Measurements from ENCODE around the gene GH2. TPM values are rescaled to one million over a fixed set of nuclear protein-coding genes. Genes with fewer than 3 reads are reported as not detected.
A peak's percentile ranks its signal among the peaks of the same experiment; 100 is the strongest.
"Not testable (repeated sequence)": the region's sequence is repeated elsewhere in the genome, so short reads cannot be mapped to it uniquely, and the experiment has no call there.

GH2 gene
- total RNA-seq, 2 donors from 2014 or later, result not detected

GRCh38 chr17:63919311-63919723 lies 37.6 kb upstream of the GH2 start:
- H3K27ac ChIP-seq, result no peak overlapping the region
- H3K4me1 ChIP-seq (ENCODE audit: control insufficient read depth in 1 of 2, low read depth in 2 of 2), result no peaks in the 10 kb centered on the region
- no peak for DNase-seq (ENCODE audit: low spot score)
- TF ChIP-seq, protein P1, sequence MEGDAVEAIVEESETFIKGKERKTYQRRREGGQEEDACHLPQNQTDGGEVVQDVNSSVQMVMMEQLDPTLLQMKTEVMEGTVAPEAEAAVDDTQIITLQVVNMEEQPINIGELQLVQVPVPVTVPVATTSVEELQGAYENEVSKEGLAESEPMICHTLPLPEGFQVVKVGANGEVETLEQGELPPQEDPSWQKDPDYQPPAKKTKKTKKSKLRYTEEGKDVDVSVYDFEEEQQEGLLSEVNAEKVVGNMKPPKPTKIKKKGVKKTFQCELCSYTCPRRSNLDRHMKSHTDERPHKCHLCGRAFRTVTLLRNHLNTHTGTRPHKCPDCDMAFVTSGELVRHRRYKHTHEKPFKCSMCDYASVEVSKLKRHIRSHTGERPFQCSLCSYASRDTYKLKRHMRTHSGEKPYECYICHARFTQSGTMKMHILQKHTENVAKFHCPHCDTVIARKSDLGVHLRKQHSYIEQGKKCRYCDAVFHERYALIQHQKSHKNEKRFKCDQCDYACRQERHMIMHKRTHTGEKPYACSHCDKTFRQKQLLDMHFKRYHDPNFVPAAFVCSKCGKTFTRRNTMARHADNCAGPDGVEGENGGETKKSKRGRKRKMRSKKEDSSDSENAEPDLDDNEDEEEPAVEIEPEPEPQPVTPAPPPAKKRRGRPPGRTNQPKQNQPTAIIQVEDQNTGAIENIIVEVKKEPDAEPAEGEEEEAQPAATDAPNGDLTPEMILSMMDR (IDR thresholded peaks at IDR 0.05), result peak; percentile 93
- no peaks in the 10 kb centered on the region for H3K36me3 ChIP-seq
- H3K9me3 ChIP-seq, result no peaks in the 10 kb centered on the region
- ATAC-seq (ENCODE audit: insufficient number of reproducible peaks, low FRiP score, low read depth), result peak; percentile 63
- H3K4me3 ChIP-seq, result no peak overlapping the region
- H3K27me3 ChIP-seq (replicated peaks; ENCODE audit: insufficient read depth), result no peaks in the 10 kb centered on the region

GRCh38 chr17:63918789-63919305 lies 37.1 kb upstream of the GH2 start, which contains the start of gene GH1:
TSS of gene GH1 (minus strand) at chr17:63918839. CDS start at chr17:63918776, 63 bp downstream.
- not testable (repeated sequence) for H3K27ac ChIP-seq; DNase-seq (ENCODE audit: low spot score); H3K4me1 ChIP-seq (ENCODE audit: control insufficient read depth in 1 of 2, low read depth in 2 of 2); H3K4me3 ChIP-seq; ATAC-seq (ENCODE audit: insufficient number of reproducible peaks, low FRiP score, low read depth); H3K36me3 ChIP-seq; H3K9me3 ChIP-seq; H3K27me3 ChIP-seq (replicated peaks; ENCODE audit: insufficient read depth)

- H3K4me3 ChIP-seq, result no peak overlapping the region
- ATAC-seq (ENCODE audit: insufficient number of reproducible peaks, low FRiP score, low read depth) (no peak), DNase-seq (ENCODE audit: low spot score) (no peak)
- TF ChIP-seq, protein P1 (IDR thresholded peaks at IDR 0.05), result no peak
- H3K4me1 ChIP-seq (ENCODE audit: control insufficient read depth in 1 of 2, low read depth in 2 of 2), result no peaks in the 10 kb centered on the region
- no peak overlapping the region for H3K27ac ChIP-seq
- H3K36me3 ChIP-seq, result no peaks in the 10 kb centered on the region
- H3K9me3 ChIP-seq, result no peaks in the 10 kb centered on the region
- no peaks in the 10 kb centered on the region for H3K27me3 ChIP-seq (replicated peaks; ENCODE audit: insufficient read depth)
Measured at GRCh38 chr17:63918305-63918704, 36.6 kb upstream of the GH2 start.

DNA sequence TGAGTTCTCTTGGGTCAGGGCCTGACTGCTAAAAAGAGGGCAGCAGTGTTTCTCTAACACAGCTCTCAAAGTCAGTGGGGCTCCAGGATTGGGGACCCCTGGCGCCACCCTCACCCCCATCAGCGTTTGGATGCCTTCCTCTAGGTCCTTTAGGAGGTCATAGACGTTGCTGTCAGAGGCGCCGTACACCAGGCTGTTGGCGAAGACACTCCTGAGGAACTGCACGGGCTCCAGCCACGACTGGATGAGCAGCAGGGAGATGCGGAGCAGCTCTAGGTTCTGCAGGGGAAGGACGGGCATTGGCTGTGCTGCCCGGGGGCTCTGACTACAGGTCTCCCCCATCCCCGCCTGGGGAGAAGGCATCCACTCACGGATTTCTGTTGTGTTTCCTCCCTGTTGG lies 35.9 kb upstream of the GH2 start:
- H3K4me1 ChIP-seq (ENCODE audit: control insufficient read depth in 1 of 2, low read depth in 2 of 2), result no peaks in the 10 kb centered on the region
- no peak for DNase-seq (ENCODE audit: low spot score)
- no peak overlapping the region for H3K4me3 ChIP-seq
- H3K27me3 ChIP-seq (replicated peaks; ENCODE audit: insufficient read depth), result no peaks in the 10 kb centered on the region
- TF ChIP-seq, protein P1 (IDR thresholded peaks at IDR 0.05), result no peak
- no peaks in the 10 kb centered on the region for H3K36me3 ChIP-seq
- H3K27ac ChIP-seq, result no peak overlapping the region
- no peaks in the 10 kb centered on the region for H3K9me3 ChIP-seq
- ATAC-seq (ENCODE audit: insufficient number of reproducible peaks, low FRiP score, low read depth), result no peak

DNA sequence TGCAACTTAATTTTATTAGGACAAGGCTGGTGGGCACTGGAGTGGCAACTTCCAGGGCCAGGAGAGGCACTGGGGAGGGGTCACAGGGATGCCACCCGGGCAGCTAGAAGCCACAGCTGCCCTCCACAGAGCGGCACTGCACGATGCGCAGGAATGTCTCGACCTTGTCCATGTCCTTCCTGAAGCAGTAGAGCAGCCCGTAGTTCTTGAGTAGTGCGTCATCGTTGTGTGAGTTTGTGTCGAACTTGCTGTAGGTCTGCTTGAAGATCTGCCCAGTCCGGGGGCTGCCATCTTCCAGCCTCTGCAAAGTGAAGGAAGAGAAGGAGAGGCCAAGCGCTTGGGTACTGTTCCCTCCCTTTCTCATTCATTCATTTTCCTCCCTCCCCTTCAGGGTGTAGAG lies 35.5 kb upstream of the GH2 start:
- H3K4me1 ChIP-seq (ENCODE audit: control insufficient read depth in 1 of 2, low read depth in 2 of 2); H3K4me3 ChIP-seq; ATAC-seq (ENCODE audit: insufficient number of reproducible peaks, low FRiP score, low read depth); H3K27ac ChIP-seq; H3K27me3 ChIP-seq (replicated peaks; ENCODE audit: insufficient read depth); DNase-seq (ENCODE audit: low spot score); H3K36me3 ChIP-seq; H3K9me3 ChIP-seq: not testable (repeated sequence)

GRCh38 chr17:63916566-63917185 lies 34.9 kb upstream of the GH2 start:
- H3K27me3 ChIP-seq (replicated peaks; ENCODE audit: insufficient read depth), result no peaks in the 10 kb centered on the region
- H3K36me3 ChIP-seq, result no peaks in the 10 kb centered on the region
- TF ChIP-seq, protein P1 (IDR thresholded peaks at IDR 0.05), result no peak
- H3K27ac ChIP-seq, result no peak overlapping the region
- ATAC-seq (ENCODE audit: insufficient number of reproducible peaks, low FRiP score, low read depth) (no peak), DNase-seq (ENCODE audit: low spot score) (no peak)
- H3K4me3 ChIP-seq, result no peak overlapping the region
- no peaks in the 10 kb centered on the region for H3K4me1 ChIP-seq (ENCODE audit: control insufficient read depth in 1 of 2, low read depth in 2 of 2)
- no peaks in the 10 kb centered on the region for H3K9me3 ChIP-seq

GRCh38 chr17:63915753-63916152 lies 34.0 kb upstream of the GH2 start:
- H3K4me3 ChIP-seq; DNase-seq (ENCODE audit: low spot score); H3K27me3 ChIP-seq (replicated peaks; ENCODE audit: insufficient read depth); H3K27ac ChIP-seq; H3K9me3 ChIP-seq; ATAC-seq (ENCODE audit: insufficient number of reproducible peaks, low FRiP score, low read depth); H3K36me3 ChIP-seq; H3K4me1 ChIP-seq (ENCODE audit: control insufficient read depth in 1 of 2, low read depth in 2 of 2): not testable (repeated sequence)
